ENCODE results near the gene PIK3R2. TPM values are rescaled to one million over a fixed set of nuclear protein-coding genes. Genes with fewer than 3 reads are reported as not detected.
"Not testable (repeated sequence)": the region's sequence is repeated elsewhere in the genome, so short reads cannot be mapped to it uniquely, and the experiment has no call there.

PIK3R2 gene
- total RNA-seq, 2 donors from 2014 or later, result 12.6 to 20.1 TPM

DNA sequence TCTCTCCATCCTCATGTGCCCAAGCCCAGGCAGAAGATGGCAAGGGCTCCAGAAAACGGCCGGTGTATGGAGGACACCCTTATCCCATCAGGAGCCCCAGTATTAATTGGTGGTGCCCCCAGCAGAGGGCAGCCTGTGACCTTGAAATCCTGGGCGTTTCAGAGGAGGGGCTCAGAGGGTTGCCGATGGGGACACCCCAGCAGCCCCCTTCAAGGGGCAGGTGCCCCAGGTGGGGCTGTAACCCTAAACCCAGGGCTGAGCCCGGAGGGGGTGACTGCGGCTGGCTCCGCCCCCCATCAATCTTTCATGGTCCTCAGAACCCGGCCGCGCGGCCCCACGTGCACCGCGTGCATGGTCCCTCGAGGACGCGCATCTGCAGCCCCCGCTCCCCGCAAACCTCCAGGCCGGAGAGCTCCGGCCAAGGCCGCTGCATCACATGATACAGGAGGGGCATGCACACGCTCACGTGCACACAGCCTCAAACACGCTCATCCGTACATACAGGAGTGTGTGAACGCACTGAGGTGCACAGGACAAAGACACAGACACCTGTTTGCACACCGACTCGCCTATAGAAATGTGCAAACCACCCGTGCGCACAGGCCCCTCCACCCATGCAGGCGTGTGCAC lies 49.9 kb downstream of the PIK3R2 start:
- Mint-ChIP-seq H3K4me3 (peak overlapping the region; percentile 84), H3K27me3 (peaks cover 0 to 2% of the 10 kb centered on the region in 2 donors), H3K9me3 (no peaks in the 10 kb centered on the region), H3K36me3 (no peaks in the 10 kb centered on the region), H3K4me1 (ENCODE audit: low read depth in 2 of 2) (peaks cover 19 to 22% of the 10 kb centered on the region in 2 donors), H3K27ac (no peak overlapping the region)
- DNase-seq (ENCODE audit: low spot score) (no peak), ATAC-seq (no peak)

DNA sequence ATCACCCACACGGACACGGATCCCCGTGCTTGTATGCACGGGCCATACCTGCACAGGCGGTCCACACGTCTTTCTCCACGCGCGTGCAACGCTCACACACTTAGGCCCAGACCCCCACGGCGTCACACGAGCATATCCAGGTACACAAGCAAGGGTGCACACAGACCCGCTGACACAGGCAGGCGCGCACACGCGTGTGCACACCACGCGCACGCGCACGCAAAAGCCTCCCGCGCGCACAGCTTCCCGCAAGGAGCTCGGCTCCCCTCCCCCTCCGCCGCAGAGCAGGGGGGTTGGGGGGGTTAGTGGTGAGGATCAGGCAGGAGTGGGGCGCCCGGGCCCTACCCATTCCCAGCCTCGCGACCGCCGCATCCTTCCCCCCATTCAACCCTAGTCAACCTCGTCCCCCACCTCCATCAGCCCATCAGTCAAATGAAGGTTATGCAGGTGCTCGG lies 50.5 kb downstream of the PIK3R2 start:
- Mint-ChIP-seq H3K4me3 (peak overlapping the region; percentile 84), H3K4me1 (ENCODE audit: low read depth in 2 of 2) (peaks cover 16 to 22% of the 10 kb centered on the region in 2 donors), H3K36me3 (no peaks in the 10 kb centered on the region), H3K27me3 (peaks cover 0 to 3% of the 10 kb centered on the region in 2 donors), H3K27ac (peak overlapping the region in 1 of 2 donors; percentile 97), H3K9me3 (no peaks in the 10 kb centered on the region)
- ATAC-seq (no peak), DNase-seq (ENCODE audit: low spot score) (peak; percentile 69)

GRCh38 chr19:18203863-18204393 lies 51.0 kb downstream of the PIK3R2 start, which contains the start of gene RAB3A:
Gene RAB3A (minus strand): TSS chr19:18204042. CDS start chr19:18202740, 1,302 bp downstream.
- DNase-seq (ENCODE audit: low spot score) (peak; percentile 100), ATAC-seq (peak; percentile 97 to 98)
- no peaks in the 10 kb centered on the region for H3K36me3 Mint-ChIP-seq
- H3K4me1 Mint-ChIP-seq (ENCODE audit: low read depth in 2 of 2), result peaks cover 16 to 22% of the 10 kb centered on the region in 2 donors
- peaks cover 0 to 7% of the 10 kb centered on the region in 2 donors for H3K27me3 Mint-ChIP-seq
- no peaks in the 10 kb centered on the region for H3K9me3 Mint-ChIP-seq
- peak within 1 kb of the TSS; percentile 84 for H3K4me3 Mint-ChIP-seq
- H3K27ac Mint-ChIP-seq, result peak within 1 kb of the TSS; percentile 61 to 97

DNA sequence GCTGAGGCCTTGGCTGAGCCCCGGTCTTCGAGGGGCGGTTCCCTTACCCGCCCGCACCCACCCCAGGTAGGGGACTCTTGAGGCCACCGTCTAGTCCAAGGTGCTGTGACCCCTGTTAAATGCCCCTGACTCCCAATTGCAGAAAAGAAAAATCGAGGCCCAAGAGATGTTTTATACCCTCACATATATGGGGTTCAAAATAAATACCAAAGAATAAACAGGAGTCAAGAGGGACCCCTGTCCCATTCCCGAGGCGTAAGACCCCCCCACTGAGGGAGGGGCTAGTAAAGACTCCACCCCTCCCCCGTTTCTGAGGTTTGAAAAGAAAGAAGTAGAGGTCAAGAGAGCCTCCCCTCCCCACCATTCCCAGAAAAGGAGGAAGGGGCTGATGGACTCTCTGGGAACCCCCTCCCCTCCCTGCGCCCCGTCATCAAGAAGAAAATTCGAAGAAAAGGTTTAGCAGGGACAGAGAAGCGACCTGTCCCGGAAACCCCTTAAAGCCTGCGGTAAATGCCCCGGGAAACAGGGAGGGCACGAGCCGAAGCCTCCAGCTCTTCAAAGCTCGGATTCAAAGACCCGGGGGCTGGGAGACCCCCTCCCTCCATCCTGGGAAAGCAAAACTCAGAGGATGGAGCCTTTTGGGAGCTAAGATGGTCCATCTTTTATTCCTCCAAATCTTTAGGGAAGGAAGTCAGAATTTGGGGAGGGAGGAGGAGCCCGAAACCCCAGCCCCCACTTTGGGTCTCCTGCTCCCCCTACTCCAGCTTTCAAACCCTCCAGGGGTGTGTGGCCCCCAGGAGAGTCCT lies 51.6 kb downstream of the PIK3R2 start:
- ATAC-seq (no peak), DNase-seq (ENCODE audit: low spot score) (no peak)
- Mint-ChIP-seq H3K4me3 (peak overlapping the region; percentile 84), H3K36me3 (no peaks in the 10 kb centered on the region), H3K4me1 (ENCODE audit: low read depth in 2 of 2) (peaks cover 16 to 22% of the 10 kb centered on the region in 2 donors), H3K27me3 (peaks cover 0 to 7% of the 10 kb centered on the region in 2 donors), H3K27ac (peak overlapping the region; percentile 61 to 97), H3K9me3 (no peaks in the 10 kb centered on the region)

- H3K36me3 Mint-ChIP-seq, result no peaks in the 10 kb centered on the region
- DNase-seq (ENCODE audit: low spot score), result no peak
- H3K27ac Mint-ChIP-seq, result peak overlapping the region in 1 of 2 donors; percentile 97
- peaks cover 16 to 22% of the 10 kb centered on the region in 2 donors for H3K4me1 Mint-ChIP-seq (ENCODE audit: low read depth in 2 of 2)
- H3K9me3 Mint-ChIP-seq, result no peaks in the 10 kb centered on the region
- ATAC-seq, result no peak
- H3K27me3 Mint-ChIP-seq, result peaks cover 5 to 7% of the 10 kb centered on the region in 2 donors
- H3K4me3 Mint-ChIP-seq, result peak overlapping the region; percentile 84
Measured at GRCh38 chr19:18205200-18205892, 52.4 kb downstream of the PIK3R2 start.

DNA sequence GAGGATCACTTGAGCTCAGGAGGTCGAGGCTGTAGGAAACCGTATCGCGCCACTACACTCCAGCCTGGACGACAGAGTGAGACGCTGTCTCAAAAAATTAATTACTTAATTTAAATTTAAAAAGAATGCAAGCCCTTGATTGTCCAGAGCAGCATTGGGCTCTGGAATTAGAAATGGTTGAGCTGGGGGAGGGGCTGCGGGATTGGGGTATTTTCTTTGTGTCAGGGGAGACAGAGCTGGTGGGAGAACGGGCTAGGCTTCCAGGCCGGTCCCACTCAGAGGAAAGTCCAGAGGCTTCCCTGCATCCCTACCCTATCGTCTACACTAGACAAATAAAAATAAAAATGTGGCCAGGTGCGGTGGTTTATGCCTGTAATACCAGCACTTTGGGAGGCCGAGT lies 53.1 kb downstream of the PIK3R2 start:
- no peaks in the 10 kb centered on the region for H3K9me3 Mint-ChIP-seq
- no peak overlapping the region for H3K27ac Mint-ChIP-seq
- ATAC-seq, result no peak
- H3K4me1 Mint-ChIP-seq (ENCODE audit: low read depth in 2 of 2), result peaks cover 16 to 22% of the 10 kb centered on the region in 2 donors
- peaks cover 5 to 8% of the 10 kb centered on the region in 2 donors for H3K27me3 Mint-ChIP-seq
- H3K36me3 Mint-ChIP-seq, result no peaks in the 10 kb centered on the region
- DNase-seq (ENCODE audit: low spot score), result no peak
- no peak overlapping the region for H3K4me3 Mint-ChIP-seq

DNA sequence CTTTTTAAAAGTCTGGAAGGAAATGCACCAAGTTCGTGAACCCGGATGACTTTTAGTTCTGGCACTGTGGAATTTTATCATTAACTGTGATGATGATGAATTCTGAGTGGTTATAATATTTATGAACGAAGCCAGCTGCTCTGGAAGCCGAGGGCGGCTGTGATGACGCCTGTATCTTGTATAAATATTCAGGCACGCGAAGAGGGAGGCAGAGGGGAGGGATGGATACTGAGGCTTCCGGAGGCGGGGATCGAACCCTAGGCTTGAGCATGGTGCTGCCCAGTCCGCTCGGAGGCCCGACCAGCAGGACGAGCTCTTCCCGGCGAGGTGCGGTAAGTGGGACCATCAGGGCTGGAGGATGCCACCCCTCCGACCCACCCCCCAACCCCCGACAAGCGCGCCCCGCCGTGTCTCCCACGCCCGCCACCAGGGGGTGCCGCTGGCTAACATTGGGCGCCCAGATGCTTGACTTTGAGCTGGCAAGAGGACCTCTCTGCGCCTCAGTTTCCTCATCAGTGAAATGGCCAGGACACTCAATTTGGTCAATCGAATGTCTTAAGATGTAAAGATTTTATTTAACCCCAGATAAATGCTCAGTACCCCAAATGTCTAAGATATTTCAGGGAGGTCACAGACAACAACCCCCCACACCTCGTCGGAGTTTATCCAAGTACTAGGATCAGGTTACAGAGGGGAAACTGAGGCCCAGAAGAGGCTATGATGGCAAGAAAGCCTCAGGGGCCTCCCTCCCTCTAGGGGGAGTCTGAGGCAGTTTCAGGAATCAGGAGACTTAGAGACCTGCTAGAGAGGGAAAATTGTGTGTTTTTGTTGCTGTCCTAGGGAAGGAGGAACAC lies 55.4 kb downstream of the PIK3R2 start:
- peaks cover 5 to 12% of the 10 kb centered on the region in 2 donors for H3K27me3 Mint-ChIP-seq
- H3K4me3 Mint-ChIP-seq, result no peak overlapping the region
- DNase-seq (ENCODE audit: low spot score) (no peak), ATAC-seq (no peak)
- H3K27ac Mint-ChIP-seq, result no peak overlapping the region
- peaks cover 5 to 7% of the 10 kb centered on the region in 2 donors for H3K4me1 Mint-ChIP-seq (ENCODE audit: low read depth in 2 of 2)
- no peaks in the 10 kb centered on the region for H3K9me3 Mint-ChIP-seq
- H3K36me3 Mint-ChIP-seq, result no peaks in the 10 kb centered on the region

- DNase-seq (ENCODE audit: low spot score); H3K36me3 Mint-ChIP-seq; ATAC-seq; H3K9me3 Mint-ChIP-seq; H3K4me3 Mint-ChIP-seq; H3K4me1 Mint-ChIP-seq (ENCODE audit: low read depth in 2 of 2); H3K27ac Mint-ChIP-seq: not testable (repeated sequence)
- H3K27me3 Mint-ChIP-seq, result peaks cover 5 to 12% of the 10 kb centered on the region in 2 donors
Measured at GRCh38 chr19:18209912-18210311, 56.9 kb downstream of the PIK3R2 start.

DNA sequence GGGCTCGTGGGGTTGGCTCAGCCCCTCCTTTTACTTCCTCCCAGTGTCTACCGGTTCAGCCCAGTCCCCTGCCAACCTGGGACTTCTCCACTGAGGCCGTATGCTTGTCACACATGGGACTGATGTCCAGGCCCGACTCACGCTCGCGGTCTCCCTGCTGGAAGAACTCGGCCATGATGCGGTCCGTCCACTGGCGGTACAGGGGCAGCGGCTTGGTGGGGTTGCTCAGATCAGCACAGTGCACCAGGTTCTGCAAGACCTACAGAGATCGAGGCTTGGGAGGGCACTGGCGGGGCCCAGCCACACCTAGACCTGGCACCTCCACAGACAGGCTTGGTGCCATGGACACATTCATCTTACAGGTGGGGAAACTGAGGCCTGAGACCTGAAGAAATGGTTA lies 58.7 kb downstream of the PIK3R2 start:
- ATAC-seq, result no peak

GRCh38 chr19:18214779-18215433 lies 61.9 kb downstream of the PIK3R2 start:
- Mint-ChIP-seq H3K9me3 (no peaks in the 10 kb centered on the region), H3K27me3 (peaks cover 8 to 12% of the 10 kb centered on the region in 2 donors), H3K4me1 (ENCODE audit: low read depth in 2 of 2) (peaks cover 3 to 5% of the 10 kb centered on the region in 2 donors), H3K27ac (no peak overlapping the region), H3K4me3 (no peak overlapping the region), H3K36me3 (no peaks in the 10 kb centered on the region)
- DNase-seq (ENCODE audit: low spot score) (no peak), ATAC-seq (no peak)

More for the DNA sequence above, 58.7 kb downstream of the PIK3R2 start:
- Mint-ChIP-seq H3K27ac (peak overlapping the region; percentile 11 to 68), H3K4me1 (ENCODE audit: low read depth in 2 of 2) (peaks cover 0 to 3% of the 10 kb centered on the region in 2 donors), H3K9me3 (no peaks in the 10 kb centered on the region), H3K4me3 (no peak overlapping the region), H3K36me3 (no peaks in the 10 kb centered on the region), H3K27me3 (peaks cover 5 to 16% of the 10 kb centered on the region in 2 donors)
- DNase-seq (ENCODE audit: low spot score), result no peak

- H3K4me1 Mint-ChIP-seq (ENCODE audit: low read depth in 2 of 2), result peaks cover 5 to 9% of the 10 kb centered on the region in 2 donors
- no peaks in the 10 kb centered on the region for H3K36me3 Mint-ChIP-seq
- no peak for DNase-seq (ENCODE audit: low spot score)
- peaks cover 14% of the 10 kb centered on the region in 2 donors for H3K27me3 Mint-ChIP-seq
- H3K9me3 Mint-ChIP-seq, result no peaks in the 10 kb centered on the region
- H3K4me3 Mint-ChIP-seq, result no peak overlapping the region
- no peak overlapping the region for H3K27ac Mint-ChIP-seq
- no peak for ATAC-seq
Measured at GRCh38 chr19:18216789-18217188, 63.8 kb downstream of the PIK3R2 start.

- Mint-ChIP-seq H3K4me3 (no peak overlapping the region), H3K27ac (no peak overlapping the region), H3K4me1 (ENCODE audit: low read depth in 2 of 2) (peaks cover 5 to 9% of the 10 kb centered on the region in 2 donors), H3K27me3 (peaks cover 14% of the 10 kb centered on the region in 2 donors), H3K9me3 (no peaks in the 10 kb centered on the region), H3K36me3 (no peaks in the 10 kb centered on the region)
- no peak for ATAC-seq
- DNase-seq (ENCODE audit: low spot score), result no peak
Measured at GRCh38 chr19:18218159-18218558, 65.2 kb downstream of the PIK3R2 start.

All from natural killer cell treated with Interleukin-12 subunit alpha and Interleukin-12 subunit beta and Interleukin-15 and Interleukin-18, amount 100 ng/mL, for 72 hours (primary cell).